ENCODE data around the gene GMPR.

GMPR gene

DNA sequence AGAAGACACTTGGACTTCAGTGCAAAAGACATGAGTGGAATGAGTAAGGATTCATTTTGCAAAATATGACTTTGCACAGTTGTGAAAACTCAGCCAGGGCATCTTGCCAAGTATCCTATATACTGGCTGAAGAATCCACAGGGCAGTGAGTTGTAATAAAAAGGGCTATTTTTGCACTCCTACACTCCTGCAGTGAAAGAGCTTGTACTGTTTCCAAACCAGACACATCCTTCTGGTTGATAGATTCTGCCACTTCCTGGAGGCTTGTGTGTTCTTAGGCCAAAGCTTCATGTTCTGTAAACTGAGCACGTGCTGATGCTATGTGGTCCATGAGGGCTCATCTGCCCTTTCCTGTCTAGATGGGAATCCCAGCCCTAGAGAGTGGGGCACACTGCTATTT lies 34.9 kb downstream of the GMPR start:
- H4K20me1 ChIP-seq (ENCODE audit: insufficient read depth, low read length, poor library complexity, severe bottlenecking) = no peaks in the 10 kb centered on the region
- no peak overlapping the region for H3K4me2 ChIP-seq (ENCODE audit: low read depth, low read length, poor library complexity, severe bottlenecking)
- peaks cover 13% of the 10 kb centered on the region for H3K4me1 ChIP-seq (ENCODE audit: insufficient read depth, low read length, poor library complexity, severe bottlenecking)
- H3K27me3 ChIP-seq (ENCODE audit: insufficient read depth, low read length, poor library complexity, severe bottlenecking) = no peaks in the 10 kb centered on the region
- no peak overlapping the region for H3K4me3 ChIP-seq (ENCODE audit: low read length, poor library complexity, severe bottlenecking)
- no peaks in the 10 kb centered on the region for H3K9me3 ChIP-seq (ENCODE audit: insufficient read depth, low read depth, low read length)
- H3K36me3 ChIP-seq (ENCODE audit: insufficient read depth, low read length) = no peaks in the 10 kb centered on the region
- no peak overlapping the region for H2AFZ ChIP-seq (ENCODE audit: low read length)
- H3F3A ChIP-seq (ENCODE audit: low read depth) = no peaks in the 10 kb centered on the region
- no peak overlapping the region for H3K9ac ChIP-seq (ENCODE audit: low read depth, low read length, poor library complexity, severe bottlenecking)
- no peaks in the 10 kb centered on the region for H3K79me2 ChIP-seq (ENCODE audit: insufficient read depth, low read length)
- H3K9me2 ChIP-seq (replicated peaks; ENCODE audit: low read depth, low read length) = no peaks in the 10 kb centered on the region
- no peak for TF ChIP-seq EZH2phosphoT487 (IDR thresholded peaks at IDR 0.05; ENCODE audit: borderline replicate concordance)
- TF ChIP-seq, protein P1, sequence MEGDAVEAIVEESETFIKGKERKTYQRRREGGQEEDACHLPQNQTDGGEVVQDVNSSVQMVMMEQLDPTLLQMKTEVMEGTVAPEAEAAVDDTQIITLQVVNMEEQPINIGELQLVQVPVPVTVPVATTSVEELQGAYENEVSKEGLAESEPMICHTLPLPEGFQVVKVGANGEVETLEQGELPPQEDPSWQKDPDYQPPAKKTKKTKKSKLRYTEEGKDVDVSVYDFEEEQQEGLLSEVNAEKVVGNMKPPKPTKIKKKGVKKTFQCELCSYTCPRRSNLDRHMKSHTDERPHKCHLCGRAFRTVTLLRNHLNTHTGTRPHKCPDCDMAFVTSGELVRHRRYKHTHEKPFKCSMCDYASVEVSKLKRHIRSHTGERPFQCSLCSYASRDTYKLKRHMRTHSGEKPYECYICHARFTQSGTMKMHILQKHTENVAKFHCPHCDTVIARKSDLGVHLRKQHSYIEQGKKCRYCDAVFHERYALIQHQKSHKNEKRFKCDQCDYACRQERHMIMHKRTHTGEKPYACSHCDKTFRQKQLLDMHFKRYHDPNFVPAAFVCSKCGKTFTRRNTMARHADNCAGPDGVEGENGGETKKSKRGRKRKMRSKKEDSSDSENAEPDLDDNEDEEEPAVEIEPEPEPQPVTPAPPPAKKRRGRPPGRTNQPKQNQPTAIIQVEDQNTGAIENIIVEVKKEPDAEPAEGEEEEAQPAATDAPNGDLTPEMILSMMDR (conservative IDR thresholded peaks at IDR 0.05; ENCODE audit: low read length) = no peak

DNA sequence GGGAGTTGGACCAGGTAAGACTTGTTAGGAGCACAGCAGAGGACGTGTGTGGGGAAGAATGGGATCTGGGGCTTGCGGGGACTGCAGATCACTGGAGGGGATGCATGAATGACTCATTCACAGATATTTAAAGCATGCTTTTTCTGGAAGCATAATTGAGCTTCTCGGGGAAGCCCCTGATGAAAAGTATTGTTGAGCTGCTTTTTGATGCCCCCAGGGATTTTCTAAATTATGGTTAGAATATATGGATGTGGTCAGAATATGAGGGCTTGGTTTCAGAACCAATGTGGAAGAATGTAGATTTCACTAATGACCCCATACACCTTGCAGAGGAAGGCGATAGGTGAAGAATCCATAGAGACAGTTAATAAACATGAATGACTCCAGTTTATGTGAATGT lies 36.1 kb downstream of the GMPR start:
- Histone ChIP-seq H3K9me2 (replicated peaks; ENCODE audit: low read depth, low read length) (no peaks in the 10 kb centered on the region), H3K9ac (ENCODE audit: low read depth, low read length, poor library complexity, severe bottlenecking) (no peak overlapping the region), H3K9me3 (ENCODE audit: insufficient read depth, low read depth, low read length) (no peaks in the 10 kb centered on the region), H3K4me1 (ENCODE audit: insufficient read depth, low read length, poor library complexity, severe bottlenecking) (peaks cover 13% of the 10 kb centered on the region), H3K4me3 (ENCODE audit: low read length, poor library complexity, severe bottlenecking) (no peak overlapping the region), H2AFZ (ENCODE audit: low read length) (no peak overlapping the region), H3K4me2 (ENCODE audit: low read depth, low read length, poor library complexity, severe bottlenecking) (no peak overlapping the region), H3K79me2 (ENCODE audit: insufficient read depth, low read length) (no peaks in the 10 kb centered on the region), H3K27me3 (ENCODE audit: insufficient read depth, low read length, poor library complexity, severe bottlenecking) (no peaks in the 10 kb centered on the region), H3F3A (ENCODE audit: low read depth) (no peaks in the 10 kb centered on the region), H3K36me3 (ENCODE audit: insufficient read depth, low read length) (no peaks in the 10 kb centered on the region), H4K20me1 (ENCODE audit: insufficient read depth, low read length, poor library complexity, severe bottlenecking) (no peaks in the 10 kb centered on the region)
- TF ChIP-seq, protein P1 (conservative IDR thresholded peaks at IDR 0.05; ENCODE audit: low read length) = no peak
- no peak for TF ChIP-seq EZH2phosphoT487 (IDR thresholded peaks at IDR 0.05; ENCODE audit: borderline replicate concordance)

DNA sequence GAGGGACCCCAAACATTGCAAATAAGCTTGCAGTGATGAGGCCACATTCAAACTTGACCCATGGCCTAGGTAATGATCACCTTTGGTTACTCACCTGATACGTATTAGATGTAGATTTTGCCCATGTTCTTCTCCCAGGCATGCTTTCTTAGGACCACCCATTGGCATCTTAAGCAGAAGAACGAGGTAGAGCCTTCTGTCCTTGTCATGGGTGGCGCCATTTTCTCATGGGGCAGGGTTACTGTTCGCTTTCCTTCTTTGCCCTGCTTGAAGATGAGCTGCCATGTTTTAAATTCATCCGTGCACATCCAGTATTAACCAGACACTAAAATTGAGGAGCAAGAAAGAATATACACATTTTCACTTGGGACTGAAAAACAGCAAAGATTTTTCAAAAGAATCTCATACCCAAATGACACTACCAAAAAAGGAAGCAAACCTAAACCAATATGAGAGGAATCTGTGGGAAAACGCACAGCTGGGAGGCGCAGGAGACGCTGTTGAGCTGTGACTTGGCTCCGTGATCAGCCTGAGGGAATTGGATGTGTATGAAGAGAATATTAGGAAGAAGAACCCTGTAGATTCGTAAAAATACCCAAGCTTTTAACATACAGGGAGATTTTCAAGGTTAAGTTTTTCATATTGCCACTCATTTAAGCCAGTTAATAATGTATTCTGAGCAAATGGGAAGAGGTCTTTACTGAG lies 36.6 kb downstream of the GMPR start:
- H3K9ac ChIP-seq (ENCODE audit: low read depth, low read length, poor library complexity, severe bottlenecking) = no peak overlapping the region
- no peaks in the 10 kb centered on the region for H3K9me2 ChIP-seq (replicated peaks; ENCODE audit: low read depth, low read length)
- H3K36me3 ChIP-seq (ENCODE audit: insufficient read depth, low read length) = no peaks in the 10 kb centered on the region
- H3K4me1 ChIP-seq (ENCODE audit: insufficient read depth, low read length, poor library complexity, severe bottlenecking) = peaks cover 13% of the 10 kb centered on the region
- no peaks in the 10 kb centered on the region for H3K79me2 ChIP-seq (ENCODE audit: insufficient read depth, low read length)
- no peaks in the 10 kb centered on the region for H3K9me3 ChIP-seq (ENCODE audit: insufficient read depth, low read depth, low read length)
- no peaks in the 10 kb centered on the region for H4K20me1 ChIP-seq (ENCODE audit: insufficient read depth, low read length, poor library complexity, severe bottlenecking)
- no peaks in the 10 kb centered on the region for H3F3A ChIP-seq (ENCODE audit: low read depth)
- no peak overlapping the region for H3K4me3 ChIP-seq (ENCODE audit: low read length, poor library complexity, severe bottlenecking)
- H3K27me3 ChIP-seq (ENCODE audit: insufficient read depth, low read length, poor library complexity, severe bottlenecking) = no peaks in the 10 kb centered on the region
- H3K4me2 ChIP-seq (ENCODE audit: low read depth, low read length, poor library complexity, severe bottlenecking) = no peak overlapping the region
- no peak for TF ChIP-seq EZH2phosphoT487 (IDR thresholded peaks at IDR 0.05; ENCODE audit: borderline replicate concordance)
- TF ChIP-seq, protein P1 (conservative IDR thresholded peaks at IDR 0.05; ENCODE audit: low read length) = no peak
- no peak overlapping the region for H2AFZ ChIP-seq (ENCODE audit: low read length)

Data from Loucy (cell line).